ENCODE measurements around the gene AK8.
A peak's percentile ranks its signal among the peaks of the same experiment; 100 is the strongest.

Gene AK8

DNA sequence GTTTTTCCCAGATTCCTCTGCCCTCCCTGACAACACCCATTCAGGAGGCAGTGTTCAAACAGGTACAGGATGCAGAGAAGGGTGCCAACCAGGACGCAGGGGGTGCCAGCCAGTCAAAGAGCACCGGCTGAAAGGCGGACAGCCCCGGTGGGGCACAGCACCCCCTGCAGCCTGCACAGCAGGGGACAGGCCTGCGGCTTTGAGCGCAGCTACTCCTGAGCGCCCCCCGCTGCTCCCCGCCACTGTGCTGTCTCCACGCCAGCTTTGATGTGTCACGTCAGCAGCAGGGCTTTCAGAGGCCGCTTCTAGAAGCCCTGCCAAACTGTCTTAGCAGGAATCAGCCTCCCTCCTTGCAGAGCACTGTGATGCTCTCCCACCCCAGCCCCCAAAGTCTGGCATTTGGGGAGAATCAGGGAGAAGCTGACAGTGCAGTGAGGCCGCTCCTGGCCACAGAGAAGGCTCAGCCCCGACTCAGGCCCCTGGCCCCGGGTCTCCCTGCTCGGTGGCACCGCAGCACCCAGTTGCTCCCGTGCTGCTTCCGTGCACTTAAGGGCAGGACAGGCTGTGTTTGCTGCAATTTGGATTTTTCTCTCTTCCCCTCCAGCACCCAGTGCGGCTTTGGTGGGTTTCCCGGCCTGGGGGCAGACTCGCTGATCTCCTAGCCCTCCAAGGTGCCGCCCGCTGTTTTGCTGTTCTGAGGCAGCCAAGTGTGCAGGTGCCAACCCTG, 20.3 kb downstream of the AK8 start:
- DNase-seq = peak; percentile 49

DNA sequence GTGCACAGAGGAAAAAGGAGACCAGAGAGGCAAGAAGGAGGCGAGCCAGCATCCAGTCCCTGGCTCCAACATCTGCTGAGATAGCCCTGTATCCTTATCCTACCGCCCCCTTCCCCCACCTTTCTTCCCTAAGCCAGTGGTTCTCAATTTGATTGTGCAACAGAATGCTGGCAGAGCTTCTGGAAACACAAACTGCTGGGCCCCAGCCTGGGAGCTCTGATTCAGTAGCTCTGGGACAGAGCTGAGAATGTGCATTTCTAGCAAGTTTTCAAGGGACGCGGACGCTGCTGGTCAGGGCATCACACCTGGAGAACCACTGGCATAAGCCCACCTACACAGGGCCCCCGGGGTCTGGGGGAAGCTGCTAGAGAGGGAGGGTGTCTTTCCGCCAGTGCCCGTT, 21.1 kb downstream of the AK8 start:
- DNase-seq = no peak

DNA sequence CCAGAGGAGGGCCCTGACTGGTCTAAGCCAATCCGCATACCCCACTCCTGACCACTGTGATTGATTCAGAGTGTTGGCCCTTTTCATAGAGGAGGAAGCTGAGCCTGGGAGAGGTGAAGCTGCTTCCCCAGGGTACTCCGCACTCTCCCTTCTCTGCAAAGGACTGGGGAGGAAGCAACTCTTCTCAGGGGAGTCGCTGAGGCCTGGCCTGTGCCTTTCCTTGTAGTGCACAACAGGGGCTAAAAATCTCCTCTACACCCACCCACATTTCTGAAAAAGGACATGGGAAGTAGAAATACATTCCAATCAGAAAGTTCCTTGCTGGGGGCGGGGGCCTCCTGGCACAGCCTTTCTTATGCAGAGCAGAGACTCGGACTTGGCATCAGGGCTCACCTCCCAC, 22.2 kb downstream of the AK8 start:
- no peak for DNase-seq

DNA sequence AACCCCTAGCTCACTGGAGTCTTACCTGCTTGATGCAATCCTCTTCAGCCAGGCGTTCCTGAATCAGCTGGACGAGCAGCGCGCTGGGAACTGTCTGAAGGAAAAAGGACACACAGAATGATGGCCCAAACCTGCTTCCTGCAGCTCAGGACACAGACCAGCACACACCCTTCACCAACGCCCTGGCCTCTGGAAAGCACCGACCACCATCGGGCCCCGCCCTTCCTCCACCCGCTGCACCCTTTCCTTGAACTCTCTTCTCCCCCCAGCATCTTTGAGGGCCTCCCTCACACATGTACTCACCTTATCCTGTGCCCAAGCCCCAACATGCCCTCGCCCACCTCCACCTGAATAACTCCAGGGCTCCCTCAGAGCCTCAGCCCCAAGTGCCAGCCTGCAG, 23.3 kb downstream of the AK8 start:
- DNase-seq = peak; percentile 36

DNA sequence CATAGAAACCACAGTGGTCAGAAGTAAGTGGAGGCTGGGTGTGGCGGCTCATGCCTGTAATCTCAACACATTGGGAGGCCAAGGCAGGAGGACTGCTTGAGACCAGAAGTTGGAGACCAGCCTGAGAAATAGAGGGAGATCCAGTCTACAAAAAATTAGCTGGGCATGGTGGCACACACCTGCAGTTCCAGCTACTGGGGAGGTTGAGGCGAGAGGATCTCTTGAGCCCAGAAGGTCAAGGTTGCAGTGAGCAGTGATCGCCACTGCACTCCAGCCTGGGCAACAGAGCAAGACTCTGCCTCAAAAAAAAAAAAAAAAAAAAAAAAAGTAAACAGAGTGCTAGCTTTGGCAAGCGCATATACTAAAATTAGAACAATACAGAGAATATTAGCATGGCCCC, 24.6 kb downstream of the AK8 start:
- DNase-seq = no peak

DNA sequence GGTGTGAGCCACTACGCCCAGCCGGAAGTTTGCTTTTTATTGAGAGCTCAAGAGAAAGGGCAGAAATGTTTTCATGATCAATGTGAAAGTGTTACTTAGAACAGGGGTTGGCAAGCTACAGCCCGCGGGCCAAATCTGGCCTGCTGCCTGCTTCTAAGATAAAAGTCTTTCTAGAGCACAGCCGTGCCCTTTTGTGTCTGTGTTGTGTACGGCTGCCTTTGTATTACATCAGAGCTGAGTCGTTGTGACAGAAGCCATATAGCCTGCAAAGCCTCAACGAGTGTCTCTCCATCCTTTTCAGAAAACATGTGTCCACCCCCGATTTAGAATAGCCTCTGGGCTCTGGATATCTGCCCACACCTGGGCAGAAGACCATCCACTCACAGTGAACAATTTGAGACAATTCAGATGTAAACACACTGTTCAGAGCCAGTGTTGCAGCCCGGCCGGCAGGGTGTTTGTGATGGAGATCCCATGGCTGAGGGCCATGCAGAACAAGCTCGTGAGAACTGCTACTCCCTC, 28.8 kb downstream of the AK8 start:
- DNase-seq = peak; percentile 47

DNA sequence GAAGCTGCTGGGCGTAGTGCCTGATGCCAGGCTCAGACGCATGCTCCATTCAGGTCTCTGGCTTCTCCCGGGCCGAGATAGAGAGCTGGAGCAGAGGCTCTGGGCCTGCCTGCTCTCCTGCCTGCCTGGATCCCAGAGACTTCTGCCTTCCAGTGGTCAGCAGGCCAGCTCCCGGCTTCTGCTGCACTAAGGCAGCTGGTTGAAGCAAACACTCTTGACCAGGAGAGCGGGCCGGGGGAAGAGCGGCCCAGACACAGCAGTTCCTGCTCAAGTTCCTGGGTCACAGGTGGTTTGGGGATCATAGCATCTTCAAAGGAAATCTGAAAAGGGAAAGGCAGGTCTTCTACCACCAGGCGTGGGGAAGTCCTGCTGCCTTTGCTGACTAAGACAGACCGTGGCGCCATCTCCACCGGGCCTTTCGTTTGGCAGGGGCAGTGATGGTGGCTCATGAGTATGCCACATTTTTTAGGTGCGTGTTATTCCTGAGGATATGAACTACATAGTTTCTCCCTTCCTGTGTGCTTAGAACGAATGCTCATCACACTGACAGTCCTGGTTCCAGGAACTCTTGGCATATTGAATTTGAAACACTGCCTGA, 31.1 kb downstream of the AK8 start:
- no peak for DNase-seq

DNA sequence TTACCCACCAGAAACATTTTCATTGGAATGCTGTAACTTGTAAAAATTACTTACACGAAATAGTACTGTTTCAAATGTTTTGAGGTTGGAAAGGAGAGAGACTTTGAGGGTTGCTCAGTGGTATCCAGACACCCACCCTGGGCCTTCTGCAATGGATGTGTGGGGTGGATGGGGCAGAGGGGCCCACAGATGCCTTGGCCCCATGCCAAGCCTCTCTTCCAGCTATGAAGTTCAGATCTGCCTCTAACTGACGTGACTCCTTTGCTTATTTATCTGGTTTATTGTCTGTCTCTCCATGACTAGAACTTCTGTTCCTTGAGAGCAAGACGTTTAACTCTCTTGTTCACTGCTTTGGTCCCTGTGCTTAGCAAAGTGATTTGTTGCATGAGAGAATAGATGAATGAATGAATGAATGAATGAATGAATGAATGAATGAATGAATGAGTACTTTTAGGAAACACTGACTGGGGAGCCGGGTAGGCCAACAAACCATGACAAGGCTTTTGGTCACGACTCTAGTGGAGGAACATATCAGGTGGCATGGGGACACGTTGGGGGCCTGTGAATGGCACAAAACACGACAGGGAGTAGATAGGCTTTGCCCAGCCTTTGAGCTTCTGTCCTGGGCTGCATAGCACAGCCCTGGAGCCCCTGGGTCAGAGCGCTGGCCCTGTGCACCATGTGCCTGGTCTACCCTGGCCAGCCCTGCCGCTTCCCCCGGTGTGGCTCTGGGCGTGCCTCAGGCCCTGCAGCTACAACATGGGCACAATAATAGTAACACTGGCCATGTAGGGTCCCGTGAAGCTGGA, 31.8 kb downstream of the AK8 start:
- DNase-seq = no peak

DNA sequence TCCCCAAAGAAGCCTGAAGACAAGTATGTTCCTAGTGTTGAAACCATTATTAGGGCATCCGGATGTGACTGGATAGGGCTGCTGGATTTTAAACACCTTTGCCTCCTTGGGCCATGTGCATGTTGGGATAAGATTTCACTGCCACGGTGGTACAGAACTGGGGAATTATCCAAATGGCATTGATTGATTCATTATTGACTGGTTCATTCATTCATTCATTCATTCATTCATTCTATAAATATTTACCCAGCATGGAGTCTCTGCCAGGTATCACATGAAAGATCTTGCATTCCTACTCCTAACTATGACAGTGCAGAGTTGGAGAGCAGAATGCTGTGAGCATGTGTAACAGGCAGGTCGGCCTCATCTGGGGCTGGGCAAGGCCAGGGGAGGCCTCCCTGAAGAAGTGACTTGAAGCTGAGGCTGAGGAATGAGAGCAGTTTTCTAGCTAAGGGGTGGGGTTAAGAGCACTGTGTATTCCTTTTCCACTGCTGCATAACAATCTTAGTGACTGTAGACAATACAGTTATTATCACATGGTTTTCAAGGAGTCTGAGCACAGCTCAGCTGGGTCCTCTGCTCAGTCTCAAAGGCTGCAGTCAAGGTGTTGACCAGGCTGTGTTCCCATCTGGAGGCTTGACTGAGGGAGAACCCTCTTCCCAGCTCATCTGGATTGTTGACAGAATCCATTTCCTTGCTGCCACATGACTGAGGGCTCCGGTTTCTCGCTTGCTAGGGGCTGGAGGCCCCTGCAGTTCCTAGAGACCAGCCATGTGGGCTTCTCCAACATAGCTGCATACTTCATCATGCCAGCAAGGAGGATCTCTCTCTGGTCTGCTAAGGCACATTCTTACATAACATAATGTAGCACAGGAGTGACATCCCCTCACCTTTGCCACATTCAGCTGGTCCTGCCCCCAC, 35.7 kb downstream of the AK8 start:
- no peak for DNase-seq

DNA sequence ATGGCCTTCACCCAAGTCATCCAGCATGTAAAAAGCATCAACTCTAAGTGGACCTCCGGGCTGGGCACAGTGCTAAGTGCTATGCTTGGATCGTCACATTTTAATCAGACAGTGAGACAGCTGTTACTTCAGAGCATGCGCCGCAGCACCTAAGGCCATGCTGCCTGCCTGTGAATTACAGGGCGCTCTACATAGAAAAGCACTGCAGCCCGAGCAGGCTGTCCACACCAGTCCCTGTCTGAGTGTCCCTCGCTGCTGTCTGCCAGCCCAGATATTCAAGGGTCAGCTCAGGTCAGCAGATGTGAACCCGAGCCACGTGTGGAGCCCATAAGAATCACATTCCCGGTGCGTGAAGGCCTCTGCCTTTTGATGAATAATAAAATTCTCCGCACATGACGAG, 37.1 kb downstream of the AK8 start:
- DNase-seq = no peak

DNA sequence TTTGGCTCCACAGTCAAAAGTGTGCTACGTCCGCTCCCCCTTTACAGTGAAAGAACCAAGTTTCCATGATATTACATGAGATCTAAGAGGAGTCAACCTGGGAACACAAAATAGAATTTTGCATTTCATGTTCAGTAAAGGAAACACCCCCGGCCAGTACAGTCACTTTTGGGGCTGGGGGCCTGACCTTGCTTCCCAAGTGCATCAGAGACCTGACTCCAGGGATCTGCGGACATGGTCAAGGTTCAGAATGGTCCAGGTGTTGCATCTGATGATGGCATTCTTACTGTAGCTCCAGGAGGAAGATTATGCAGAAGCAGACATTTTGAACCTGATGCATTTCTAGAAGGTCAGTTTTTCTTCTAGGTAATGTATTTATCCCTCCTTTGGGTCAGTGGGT, 39.8 kb downstream of the AK8 start:
- DNase-seq = no peak

DNA sequence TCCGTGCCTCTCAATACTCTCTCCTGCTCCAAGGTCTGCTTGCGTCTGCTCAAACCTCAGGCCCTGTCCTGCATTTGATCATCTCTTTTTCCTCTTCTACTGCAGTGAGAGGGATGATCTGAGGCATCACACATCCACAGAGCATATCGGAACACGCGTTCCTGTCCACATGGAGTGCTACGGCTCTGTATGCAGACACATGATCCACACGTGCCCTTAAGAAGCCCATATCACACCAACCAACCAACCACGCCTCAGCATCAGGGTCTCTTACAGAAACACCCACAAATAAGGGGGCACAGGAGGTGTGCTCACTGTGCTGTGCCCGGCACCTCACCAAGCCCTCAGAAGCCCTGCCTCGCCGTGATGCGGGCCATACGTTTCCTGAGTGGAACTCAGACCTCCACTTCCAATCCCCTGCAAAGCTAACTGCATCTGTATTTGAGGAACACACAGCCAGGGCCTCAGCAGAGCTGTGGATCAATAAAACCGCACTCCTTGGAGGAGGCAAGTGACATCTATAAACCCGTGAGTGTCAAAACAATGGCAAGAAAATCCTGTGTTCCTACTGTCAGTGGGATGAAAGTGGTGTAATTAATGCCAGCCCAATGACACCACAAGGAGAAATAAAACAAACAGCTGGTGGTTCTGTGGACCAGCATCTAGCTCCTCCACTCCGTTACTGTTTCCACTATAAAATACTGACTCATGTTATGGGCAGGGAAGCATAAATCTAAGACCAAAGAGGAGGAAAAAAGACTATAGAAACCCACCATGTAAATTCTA, 40.4 kb downstream of the AK8 start:
- no peak for DNase-seq

DNA sequence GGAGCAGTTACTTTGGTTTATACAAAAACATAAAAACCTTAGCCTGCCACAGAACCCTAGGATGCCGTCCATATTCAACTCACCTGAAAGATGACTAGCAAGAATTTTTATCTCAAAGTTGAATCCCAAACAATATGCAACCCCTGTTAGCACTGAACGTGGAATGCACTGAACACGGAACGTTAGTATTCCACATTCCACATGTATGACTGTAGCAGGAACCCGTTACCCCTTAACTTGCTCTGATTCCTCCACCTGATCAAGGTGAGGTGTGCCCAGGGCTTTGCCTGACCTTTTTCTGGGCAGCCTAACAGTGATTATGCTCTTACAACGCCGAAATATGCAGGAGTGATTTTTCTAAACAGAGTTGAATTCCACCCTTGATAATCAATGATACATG, 43.7 kb downstream of the AK8 start:
- no peak for DNase-seq

DNA sequence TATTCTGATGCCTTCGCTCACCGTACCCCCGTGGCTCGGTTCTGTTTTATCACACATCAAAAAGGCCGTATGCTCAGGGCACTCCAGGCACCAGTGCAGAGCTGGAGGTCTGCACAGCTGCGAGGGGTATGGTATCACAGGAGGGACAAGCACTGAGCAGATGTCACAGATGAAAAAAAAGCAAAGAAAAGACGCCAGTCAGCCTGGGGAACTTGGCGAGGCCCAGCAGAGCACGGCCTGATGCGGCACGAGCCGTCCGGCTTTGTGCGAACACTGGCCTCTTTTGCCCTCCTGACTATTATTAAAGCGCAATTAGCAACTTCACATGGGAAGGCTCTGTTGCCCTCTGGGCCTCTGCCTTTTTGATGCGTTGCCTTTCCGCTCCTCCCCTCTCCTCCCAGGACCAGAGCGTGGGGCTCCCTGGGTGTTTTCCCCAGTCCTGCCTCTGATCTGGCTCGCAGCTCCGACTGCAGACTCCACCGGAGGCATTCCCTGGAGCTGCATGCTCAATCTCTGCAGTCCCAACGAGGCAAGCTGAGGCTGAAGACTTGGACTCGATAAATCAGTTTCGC, 44.4 kb downstream of the AK8 start:
- DNase-seq = no peak

DNA sequence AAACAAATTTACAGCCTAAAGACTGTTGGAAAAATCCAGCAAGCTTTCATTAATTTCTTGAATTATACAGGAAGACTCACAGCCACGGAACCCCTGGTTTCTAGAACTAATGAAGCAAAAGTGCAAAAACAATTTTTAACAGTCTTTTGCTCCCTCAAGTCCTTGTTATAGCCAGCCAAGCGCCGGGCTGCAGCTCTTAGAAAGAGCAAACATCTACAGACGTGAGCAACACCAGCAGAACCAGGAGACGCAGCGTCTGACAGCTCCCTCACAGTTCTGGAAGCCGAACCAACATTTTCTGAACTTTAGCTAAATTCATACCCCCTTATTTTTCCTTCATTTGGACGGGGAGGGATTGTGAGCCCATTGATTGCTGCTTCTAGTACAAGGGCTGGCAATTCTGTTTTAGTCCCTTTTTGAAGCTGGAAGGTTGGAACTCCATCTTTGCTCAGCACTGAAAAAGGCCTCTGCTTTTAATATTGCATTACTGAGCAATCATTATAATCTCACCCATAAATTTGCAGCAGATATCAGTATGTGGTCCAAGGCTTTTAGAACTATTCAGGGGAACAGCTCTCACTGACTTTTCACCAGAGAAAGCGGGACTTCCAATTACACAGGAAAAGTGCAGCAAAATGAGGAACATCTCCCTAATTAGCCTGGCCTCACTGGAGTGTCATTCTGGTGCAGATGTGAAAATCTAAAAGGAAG, 45.8 kb downstream of the AK8 start:
- no peak for DNase-seq

DNA sequence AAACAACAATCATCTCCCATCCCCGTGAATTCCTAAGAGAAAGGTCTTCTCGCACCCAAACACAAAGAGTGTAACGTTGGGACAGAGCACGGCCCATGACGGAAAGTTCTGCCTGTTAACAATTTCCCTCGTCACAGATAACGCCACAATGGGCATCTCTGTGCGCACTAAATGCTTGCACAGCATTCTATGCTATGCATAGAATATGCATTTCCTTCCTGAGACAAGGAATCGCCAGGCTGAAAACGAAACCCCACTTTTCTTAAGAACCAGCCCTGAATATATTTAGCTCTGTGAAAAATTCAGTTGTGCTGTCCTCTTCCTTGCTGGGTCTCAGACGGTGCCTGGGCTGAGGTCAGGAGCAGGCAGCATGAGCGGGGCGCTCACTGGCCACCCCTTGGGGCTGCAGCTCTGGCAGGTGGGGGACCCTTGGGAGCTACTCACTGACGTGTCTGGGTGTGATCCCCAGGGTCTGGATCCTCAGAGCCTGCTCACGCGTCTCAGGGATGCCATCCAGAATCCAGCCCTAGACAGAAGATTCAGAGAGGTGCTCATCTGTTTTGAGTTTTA, 49.8 kb downstream of the AK8 start:
- DNase-seq = no peak

DNA sequence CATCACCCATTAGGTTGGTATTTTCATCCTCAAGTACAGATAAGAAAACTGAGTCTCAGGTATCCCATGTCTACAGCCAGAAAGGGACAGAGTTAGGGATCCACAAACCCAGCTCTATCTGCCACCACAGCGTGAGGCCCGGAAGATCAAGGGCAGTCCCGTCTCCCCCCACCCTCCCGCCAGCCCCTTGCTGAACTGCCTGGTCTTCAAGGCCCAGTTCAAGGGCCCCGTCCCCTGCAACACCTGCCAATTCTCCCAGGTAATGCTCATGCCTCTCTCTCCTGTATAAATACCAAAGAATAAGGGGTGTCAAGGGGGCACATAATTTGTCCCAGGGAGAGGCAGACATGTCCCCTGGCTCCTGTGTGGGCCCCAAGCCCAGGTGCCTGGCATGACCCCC, 50.7 kb downstream of the AK8 start:
- no peak for DNase-seq

DNA sequence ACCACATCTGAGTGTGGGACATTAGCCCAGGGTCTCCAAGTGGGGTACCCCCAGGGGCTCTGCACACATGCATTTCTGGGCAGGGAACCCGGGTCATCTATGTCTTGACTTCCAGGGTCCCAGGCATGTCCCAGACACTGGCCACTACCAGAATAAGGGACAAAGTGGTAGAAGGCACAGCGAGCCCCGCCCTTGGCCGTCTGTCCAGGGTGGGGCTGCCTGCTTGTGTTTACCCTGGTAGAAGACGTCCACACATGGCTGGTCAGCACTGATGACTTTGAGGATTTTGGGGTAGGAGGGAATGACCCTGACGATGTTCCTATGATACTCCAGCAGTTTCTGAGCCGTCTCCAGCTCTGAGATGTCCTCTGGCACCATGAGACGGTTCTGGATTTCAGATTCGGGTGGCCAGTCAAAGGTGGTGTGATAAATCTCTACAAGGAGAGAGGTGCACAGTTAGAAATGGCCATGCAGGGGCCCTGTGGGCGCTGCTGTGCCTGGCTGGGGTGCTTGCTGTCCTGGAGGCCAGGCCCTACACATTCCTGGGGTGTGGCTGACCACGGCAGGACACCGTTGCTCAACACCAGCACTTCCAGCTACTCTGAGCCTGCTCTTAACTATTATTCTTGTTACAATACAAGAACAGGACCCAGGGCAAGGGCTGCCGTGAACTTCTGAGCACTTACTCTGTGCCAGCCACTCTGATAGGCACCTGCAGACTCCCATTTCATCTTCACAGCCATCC, 51.3 kb downstream of the AK8 start:
- DNase-seq = no peak

DNA sequence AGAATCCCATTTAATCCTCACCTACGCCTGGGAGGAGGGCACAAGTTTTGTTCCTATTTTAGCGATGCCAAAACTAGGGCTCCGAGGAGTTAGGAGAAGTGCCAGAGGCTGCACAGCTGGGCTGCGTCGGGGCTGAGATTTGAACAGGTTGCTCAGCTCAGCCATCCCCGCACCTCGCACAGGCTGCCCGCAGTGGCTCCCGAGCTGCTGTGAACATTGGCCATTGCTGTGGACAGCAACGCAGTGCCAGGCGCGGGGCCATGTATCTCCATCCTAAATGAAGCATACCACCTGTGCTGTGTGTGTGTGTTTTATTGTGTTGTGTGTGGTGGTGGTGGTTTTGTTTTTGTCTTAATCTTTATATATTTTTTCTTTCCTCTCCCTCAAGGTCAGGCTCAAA, 52.0 kb downstream of the AK8 start:
- no peak for DNase-seq

DNA sequence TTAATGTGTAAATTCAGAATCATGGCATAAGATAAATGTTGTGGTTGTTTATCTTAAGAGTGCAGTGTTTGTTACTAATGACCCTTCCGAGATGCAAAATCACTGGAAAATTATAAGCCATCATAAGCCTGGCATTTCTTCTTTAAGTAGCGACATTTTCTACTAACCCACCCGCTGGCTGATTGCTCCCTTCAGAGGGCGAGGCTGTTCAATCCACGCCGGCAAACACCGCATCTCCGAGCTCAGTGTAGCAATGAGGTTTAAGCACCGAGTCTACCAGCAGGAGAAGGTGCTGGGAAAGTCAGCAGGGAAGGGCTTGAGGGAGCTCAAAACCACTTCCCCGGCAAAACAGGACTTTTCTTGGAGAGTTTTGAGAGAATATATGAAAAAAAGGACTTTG, 52.7 kb downstream of the AK8 start:
- DNase-seq = no peak

Measured in hematopoietic multipotent progenitor cell treated with erythropoietin and hydrocortisone succinate and interleukin-3 and kit ligand, for 4 days (in vitro differentiated cells).